DOHH2 (cell line): ENCODE data around the gene NEK7.
"Not testable (repeated sequence)": the region's sequence is repeated elsewhere in the genome, so short reads cannot be mapped to it uniquely, and the experiment has no call there.

Source experiments
- EZH2phosphoT487 ChIP-seq: fragments of 200-600 bp; sonication (generic); IDR thresholded peaks from 2 replicates; pipeline ENCODE4 v1.6.1; 2017; ENCODE audit warnings: borderline replicate concordance, mild to moderate bottlenecking, antibody characterized with exemption, low read length, moderate library complexity, mixed read lengths
- TF ChIP-seq, protein P1 (sequence below): fragments of 200-600 bp; sonication (generic); IDR thresholded peaks from one replicate; pipeline ENCODE4 v1.5.1; 2014; ENCODE audit warnings: antibody characterized with exemption, mild to moderate bottlenecking, low read depth, low read length; ENCODE audit not compliant: poor library complexity, severe bottlenecking

DNA sequence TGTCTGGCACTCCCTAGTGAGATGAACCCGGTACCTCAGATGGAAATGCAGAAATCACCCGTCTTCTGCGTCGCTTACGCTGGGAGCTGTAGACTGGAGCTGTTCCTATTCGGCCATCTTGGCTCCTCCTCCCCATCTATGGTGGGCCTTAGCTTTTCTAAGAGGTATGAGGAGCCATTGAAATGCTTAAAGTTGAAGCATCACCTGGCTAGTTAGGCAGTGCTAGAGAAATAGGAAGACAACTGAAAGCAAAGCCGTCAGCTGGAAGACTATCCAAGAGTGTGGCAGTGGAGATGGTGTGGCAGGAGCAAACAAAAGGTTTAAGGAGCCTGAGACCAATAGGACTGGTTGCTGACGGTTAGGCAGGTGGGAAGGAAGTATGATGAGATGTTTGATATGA lies 158.5 kb downstream of the NEK7 start:
- TF ChIP-seq, protein P1, sequence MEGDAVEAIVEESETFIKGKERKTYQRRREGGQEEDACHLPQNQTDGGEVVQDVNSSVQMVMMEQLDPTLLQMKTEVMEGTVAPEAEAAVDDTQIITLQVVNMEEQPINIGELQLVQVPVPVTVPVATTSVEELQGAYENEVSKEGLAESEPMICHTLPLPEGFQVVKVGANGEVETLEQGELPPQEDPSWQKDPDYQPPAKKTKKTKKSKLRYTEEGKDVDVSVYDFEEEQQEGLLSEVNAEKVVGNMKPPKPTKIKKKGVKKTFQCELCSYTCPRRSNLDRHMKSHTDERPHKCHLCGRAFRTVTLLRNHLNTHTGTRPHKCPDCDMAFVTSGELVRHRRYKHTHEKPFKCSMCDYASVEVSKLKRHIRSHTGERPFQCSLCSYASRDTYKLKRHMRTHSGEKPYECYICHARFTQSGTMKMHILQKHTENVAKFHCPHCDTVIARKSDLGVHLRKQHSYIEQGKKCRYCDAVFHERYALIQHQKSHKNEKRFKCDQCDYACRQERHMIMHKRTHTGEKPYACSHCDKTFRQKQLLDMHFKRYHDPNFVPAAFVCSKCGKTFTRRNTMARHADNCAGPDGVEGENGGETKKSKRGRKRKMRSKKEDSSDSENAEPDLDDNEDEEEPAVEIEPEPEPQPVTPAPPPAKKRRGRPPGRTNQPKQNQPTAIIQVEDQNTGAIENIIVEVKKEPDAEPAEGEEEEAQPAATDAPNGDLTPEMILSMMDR: not testable (repeated sequence)
- TF ChIP-seq EZH2phosphoT487: not testable (repeated sequence)
